Activated effector memory CD4-positive, alpha-beta T cell treated with Interleukin-2 at 50 U/mL for 16 hours (primary cell): ENCODE measurements around the gene MDH1.

Source experiments
- DNase-seq: peaks from one replicate; pipeline ENCODE4 v3.0.0-alpha.2; 2020

Gene MDH1

DNA sequence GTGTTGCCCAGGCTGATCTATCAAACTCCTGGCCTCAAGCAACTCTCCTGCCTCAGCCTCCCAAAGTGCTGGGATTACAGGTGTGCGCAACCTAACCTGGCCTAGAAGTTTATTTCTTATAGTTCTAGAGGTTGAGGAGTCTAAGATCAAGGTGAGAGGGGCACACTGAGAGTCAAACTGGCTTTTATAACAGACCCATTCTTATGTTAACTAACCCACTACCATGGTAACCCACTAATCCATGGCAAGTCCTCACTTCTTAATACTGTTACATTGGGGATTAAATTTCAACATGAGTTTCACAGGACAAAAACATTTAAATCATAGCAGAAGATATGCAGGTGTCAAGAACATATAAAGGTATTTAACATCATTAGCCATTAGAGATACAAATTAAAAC lies 50.6 kb downstream of the MDH1 start:
- no peak for DNase-seq

DNA sequence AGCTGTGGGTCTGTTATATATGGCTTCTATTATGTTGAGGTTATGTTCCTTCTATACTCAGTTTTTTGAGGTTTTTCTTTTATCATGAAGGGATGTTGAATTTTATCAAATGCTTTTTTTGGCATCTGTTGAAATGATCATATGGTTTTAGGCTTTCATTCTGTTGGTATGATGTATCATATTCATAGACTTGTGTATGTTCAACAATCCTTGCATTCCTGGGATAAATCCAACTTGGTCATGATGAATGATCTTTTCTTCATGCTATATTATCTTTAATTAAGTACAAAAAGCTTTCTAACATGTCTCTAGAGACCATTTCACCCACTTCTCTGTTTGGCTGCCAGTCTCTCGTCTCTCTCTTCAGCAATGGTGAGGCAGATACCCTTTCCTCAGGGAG lies 54.2 kb downstream of the MDH1 start:
- no peak for DNase-seq

GRCh38 chr2:63643486-63643885 lies 54.7 kb downstream of the MDH1 start:
- DNase-seq = no peak

- no peak for DNase-seq
Measured at GRCh38 chr2:63648632-63649031, 59.9 kb downstream of the MDH1 start.

- DNase-seq = no peak
Measured at GRCh38 chr2:63649829-63650228, 61.1 kb downstream of the MDH1 start.

- no peak for DNase-seq
Measured at GRCh38 chr2:63650756-63651155, 62.0 kb downstream of the MDH1 start.

GRCh38 chr2:63651356-63651755 lies 62.6 kb downstream of the MDH1 start:
- no peak for DNase-seq

GRCh38 chr2:63651861-63652651 lies 63.3 kb downstream of the MDH1 start:
- DNase-seq = no peak

- DNase-seq = no peak
Measured at GRCh38 chr2:63652652-63652985, 63.9 kb downstream of the MDH1 start.

GRCh38 chr2:63654959-63655358 lies 66.2 kb downstream of the MDH1 start:
- DNase-seq = no peak
